Kidney (tissue), 14 donors: Measurements from ENCODE around the gene GRM1. TPM values are rescaled to one million over a fixed set of nuclear protein-coding genes. Genes with fewer than 3 reads are reported as not detected.

ENCODE experiments used
- DNase-seq, 5 donors: peaks; one replicate each; pipeline ENCODE4 v3.0.0-alpha.2; 2013 to 2020
- FAIRE-seq: peaks from 2 replicates; lab custom pipeline; 2012; peaks lifted over from hg19 to GRCh38; lab: Jason Lieb, UNC
- H3K27ac ChIP-seq, 2 donors: one replicate each; pipeline ENCODE4 v1.7.0; 2013; ENCODE audit warnings: low read depth in 2 of 2, low read length in 2 of 2, inconsistent platforms in 1 of 2
- H3K27me3 ChIP-seq: one replicate; pipeline ENCODE4 v1.7.1; 2013; ENCODE audit warnings: low read length, inconsistent platforms; ENCODE audit not compliant: control insufficient read depth, insufficient read depth
- H3K36me3 ChIP-seq, 3 donors: one replicate each; pipeline versions ENCODE4 v1.7.0 to v1.7.1; 2013; ENCODE audit warnings: low read length in 3 of 3, control low read depth in 1 of 3, inconsistent platforms in 1 of 3; ENCODE audit not compliant: insufficient read depth in 3 of 3, control insufficient read depth in 2 of 3
- H3K4me1 ChIP-seq, 3 donors: one replicate each; pipeline versions ENCODE4 v1.7.0 to v1.7.1; 2013; ENCODE audit warnings: low read length in 3 of 3, inconsistent platforms in 1 of 3, low read depth in 1 of 3; ENCODE audit not compliant: control insufficient read depth in 2 of 3, insufficient read depth in 2 of 3
- H3K4me3 ChIP-seq, 3 donors: one replicate each; pipeline versions ENCODE4 v1.7.0 to v1.8.1; 2013; ENCODE audit warnings: low read length in 3 of 3, control low read depth in 1 of 3, inconsistent platforms in 1 of 3
- H3K9ac ChIP-seq, 3 donors: one replicate each; pipeline versions ENCODE4 v1.7.0 to v1.7.1; 2013; ENCODE audit warnings: low read length in 3 of 3, control low read depth in 1 of 3, inconsistent platforms in 1 of 3
- H3K9me3 ChIP-seq, 3 donors: one replicate each; pipeline versions ENCODE4 v1.7.0 to v1.7.1; 2013; ENCODE audit warnings: low read length in 3 of 3, control low read depth in 1 of 3, inconsistent platforms in 1 of 3; ENCODE audit not compliant: control insufficient read depth in 2 of 3, insufficient read depth in 1 of 3
- CTCF ChIP-seq: IDR thresholded peaks from 3 replicates; pipeline ENCODE4 v1.5.1; 2012; ENCODE audit warnings: mild to moderate bottlenecking, moderate library complexity, borderline replicate concordance; ENCODE audit not compliant: insufficient read depth; ENCODE audit errors: extremely low read depth
- intact Hi-C: fragments of 100-400 bp; cut with DNase I; formaldehyde crosslinking; loops from one replicate; pipeline ENCODE4 v1.11.1; 2022
- polyA plus RNA-seq: library from polyadenylated mRNA; stranded (reverse); fragments of 350-450 nt; fragmentation: Illumina TruSeq; extraction: RNeasy Lipid Tissue Mini Kit (QIAGEN cat#74804); gene quantifications from one replicate; pipeline ENCODE4 v1.2.3, GENCODE V29; 2014; ENCODE audit warnings: low read depth, low replicate concordance; ENCODE audit not compliant: insufficient read depth
- total RNA-seq: library from RNA; stranded (reverse); fragmentation: NEBNext Ultra II Directional; extraction: Animal tissue kit (Norgen Biotek cat#: 25700); gene quantifications from one replicate; pipeline ENCODE4 v1.2.1, GENCODE V29; 2021
- donor health status: control.
- donor health status: control.
- donor health status: control.
- donor health status: control.
- donor health status: control.
- donor health status: DM: yes; HTN: yes; CAD: no.
- donor health status: Normal renal cell carcinoma (clear cell type).

The GRM1 gene
- total and polyA plus RNA-seq, 2 donors from 2014 or later, result 0.19 to 0.82 TPM

GRCh38 chr6:146066506-146066905 lies 37.6 kb downstream of the GRM1 start:
- Histone ChIP-seq H3K4me3 (no peak overlapping the region), H3K9ac (no peak overlapping the region), H3K27ac (no peak overlapping the region), H3K9me3 (no peaks in the 10 kb centered on the region), H3K36me3 (no peaks in the 10 kb centered on the region), H3K4me1 (no peaks in the 10 kb centered on the region), H3K27me3 (no peaks in the 10 kb centered on the region)
- TF ChIP-seq CTCF, result no peak
- FAIRE-seq (no peak), DNase-seq (no peak)
- intact Hi-C loops, result no loop called here

GRCh38 chr6:146071781-146072180 lies 42.9 kb downstream of the GRM1 start:
- FAIRE-seq, result no peak
- H3K9ac ChIP-seq, result no peak overlapping the region
- no peaks in the 10 kb centered on the region for H3K36me3 ChIP-seq
- TF ChIP-seq CTCF, result no peak
- H3K4me1 ChIP-seq, result no peaks in the 10 kb centered on the region
- peak in 3 of 5 donors; percentile 9 to 66 (median 31) for DNase-seq
- intact Hi-C loops, result no loop called here
- H3K27ac ChIP-seq, result no peak overlapping the region
- H3K9me3 ChIP-seq, result no peaks in the 10 kb centered on the region
- H3K27me3 ChIP-seq, result no peaks in the 10 kb centered on the region
- no peak overlapping the region for H3K4me3 ChIP-seq

DNA sequence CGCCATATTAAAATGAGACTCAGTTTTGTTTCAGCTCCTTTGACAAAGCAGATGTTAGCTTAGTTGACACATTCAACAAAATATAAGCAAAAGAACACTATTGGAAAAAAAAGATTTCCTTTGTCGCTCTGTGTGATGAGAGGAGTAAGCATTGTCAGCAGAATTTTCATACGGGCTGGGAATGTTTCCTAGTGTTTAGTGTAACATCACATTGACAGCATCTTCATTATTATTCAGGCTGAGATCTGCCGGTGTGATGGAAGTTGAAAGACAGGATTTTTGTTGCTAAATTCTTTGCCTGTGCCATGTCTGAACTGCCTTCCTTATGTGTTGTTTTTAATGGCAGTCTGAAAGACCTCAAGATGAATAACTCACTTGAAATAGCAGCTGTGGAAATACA lies 49.1 kb downstream of the GRM1 start:
- H3K9me3 ChIP-seq, result no peaks in the 10 kb centered on the region
- no peaks in the 10 kb centered on the region for H3K4me1 ChIP-seq
- H3K36me3 ChIP-seq, result no peaks in the 10 kb centered on the region
- no peak overlapping the region for H3K9ac ChIP-seq
- FAIRE-seq (no peak), DNase-seq (no peak)
- H3K27me3 ChIP-seq, result no peaks in the 10 kb centered on the region
- no peak overlapping the region for H3K4me3 ChIP-seq
- H3K27ac ChIP-seq, result no peak overlapping the region
- intact Hi-C loops, result no loop called here
- no peak for TF ChIP-seq CTCF

- no peak for TF ChIP-seq CTCF
- no peak for DNase-seq
- no peaks in the 10 kb centered on the region for H3K36me3 ChIP-seq
- H3K9ac ChIP-seq, result no peak overlapping the region
- H3K4me3 ChIP-seq, result no peak overlapping the region
- no peak overlapping the region for H3K27ac ChIP-seq
- intact Hi-C loops, result no loop called here
- FAIRE-seq, result no peak
- no peaks in the 10 kb centered on the region for H3K4me1 ChIP-seq
- no peaks in the 10 kb centered on the region for H3K9me3 ChIP-seq
- H3K27me3 ChIP-seq, result no peaks in the 10 kb centered on the region
Observed at GRCh38 chr6:146087386-146087785, 58.5 kb downstream of the GRM1 start.
